SK-N-SH (cell line): Measurements from ENCODE around the gene ANAPC5. TPM values are rescaled to one million over a fixed set of nuclear protein-coding genes. Genes with fewer than 3 reads are reported as not detected.
"Not testable (repeated sequence)": the region's sequence is repeated elsewhere in the genome, so short reads cannot be mapped to it uniquely, and the experiment has no call there.

Experiments
- CTCF ChIA-PET: fragments of 300-600, 350-600 bp; formaldehyde crosslinking; extraction: SDS; loops from one replicate; lab custom pipeline; 2021; lab: Yijun Ruan, JAX
- POLR2A ChIA-PET: fragments of 350-600 bp; sonication (Branson Sonifier 250); formaldehyde crosslinking; extraction: SDS; loops from one replicate; lab custom pipeline; 2020; ENCODE audit warnings: antibody characterized with exemption, inconsistent platforms; lab: Yijun Ruan, JAX
- DNase-seq: peaks from one replicate; pipeline ENCODE4 v3.0.0; 2012
- H2AFZ ChIP-seq: fragments of 200-600 bp; sonication (generic); 2 replicates; pipeline ENCODE4 v1.8.1; 2016; ENCODE audit warnings: antibody characterized with exemption, mild to moderate bottlenecking, low read depth
- H3F3A ChIP-seq: fragments of 200-600 bp; sonication (generic); replicated peaks from 2 replicates; pipeline ENCODE3; 2016; ENCODE audit warnings: antibody characterized with exemption, mild to moderate bottlenecking; ENCODE audit not compliant: insufficient read depth
- H3K27ac ChIP-seq, 2 experiments: fragments of 200-500 bp in 1 of 2; fragments of 200-600 bp in 1 of 2; sonication (Bioruptor generic) in 1 of 2; sonication (generic), shearing (Covaris generic) in 1 of 2; 2 replicates each; pipeline versions ENCODE4 v1.5.1 to v1.6.1; 2014 to 2016; ENCODE audit warnings: low read depth in 2 of 2, inconsistent platforms in 1 of 2, low read length in 1 of 2, mild to moderate bottlenecking in 1 of 2, mixed read lengths in 1 of 2
- H3K27me3 ChIP-seq: fragments of 200-600 bp; sonication (generic), shearing (Covaris generic); 2 replicates; pipeline ENCODE4 v1.6.1; 2016; ENCODE audit warnings: mixed run types; ENCODE audit not compliant: insufficient read depth
- H3K36me3 ChIP-seq, 2 experiments: fragments of 200-500 bp in 1 of 2; fragments of 200-600 bp in 1 of 2; sonication (Bioruptor generic) in 1 of 2; sonication (generic) in 1 of 2; replicated peaks in 1 of 2; 2 replicates each; pipeline versions ENCODE3 to v1.5.1; 2014 to 2016; ENCODE audit warnings: low read length in 1 of 2, mild to moderate bottlenecking in 1 of 2; ENCODE audit not compliant: insufficient read depth in 2 of 2, control insufficient read depth in 1 of 2
- H3K4me1 ChIP-seq, 2 experiments: fragments of 200-500 bp in 1 of 2; fragments of 200-600 bp in 1 of 2; sonication (Bioruptor generic) in 1 of 2; sonication (generic), shearing (Covaris generic) in 1 of 2; 2 replicates each; pipeline versions ENCODE4 v1.5.1 to v1.6.1; 2014 to 2016; ENCODE audit warnings: low read depth in 1 of 2, low read length in 1 of 2, mixed run types in 1 of 2; ENCODE audit not compliant: insufficient read depth in 2 of 2, control insufficient read depth in 1 of 2
- H3K4me2 ChIP-seq: fragments of 200-600 bp; sonication (generic), shearing (Covaris generic); 2 replicates; pipeline ENCODE4 v1.6.1; 2017; ENCODE audit warnings: mixed run types
- H3K4me3 ChIP-seq, 2 experiments: fragments of 200-500 bp in 1 of 2; fragments of 200-600 bp in 1 of 2; sonication (Bioruptor generic) in 1 of 2; sonication (generic), shearing (Covaris generic) in 1 of 2; 2 replicates each; pipeline versions ENCODE4 v1.5.1 to v1.8.1; 2014 to 2016; ENCODE audit warnings: low read depth in 2 of 2, inconsistent platforms in 1 of 2, low read length in 1 of 2, mild to moderate bottlenecking in 1 of 2, mixed read lengths in 1 of 2, moderate library complexity in 1 of 2
- H3K79me2 ChIP-seq: fragments of 200-600 bp; sonication (generic); 2 replicates; pipeline ENCODE4 v1.8.1; 2017; ENCODE audit warnings: mild to moderate bottlenecking; ENCODE audit not compliant: insufficient read depth
- H3K9ac ChIP-seq: fragments of 200-600 bp; sonication (generic); 2 replicates; pipeline ENCODE4 v1.6.1; 2017; ENCODE audit warnings: mixed run types
- H3K9me2 ChIP-seq: fragments of 200-600 bp; sonication (generic); 2 replicates; pipeline ENCODE4 v1.6.1; 2017; ENCODE audit warnings: mixed run types
- H3K9me3 ChIP-seq: fragments of 200-600 bp; sonication (generic); 2 replicates; pipeline ENCODE4 v1.6.1; 2017; ENCODE audit warnings: mixed run types, mild to moderate bottlenecking, moderate library complexity
- H4K20me1 ChIP-seq: fragments of 200-600 bp; sonication (generic); 2 replicates; pipeline ENCODE4 v1.6.1; 2017; ENCODE audit warnings: mild to moderate bottlenecking, mixed run types; ENCODE audit not compliant: insufficient read depth
- CHD2 ChIP-seq: fragments of 150-350 bp; IDR thresholded peaks from 2 replicates; pipeline ENCODE4 v1.6.1; 2018; ENCODE audit warnings: low read length; ENCODE audit not compliant: partially characterized antibody
- ELF1 ChIP-seq: IDR thresholded peaks from 2 replicates; pipeline ENCODE4 v1.4.0; 2012
- EP300 ChIP-seq, 2 experiments: IDR thresholded peaks; 2 replicates each; pipeline versions ENCODE4 v1.4.0 to v1.6.1; 2012; ENCODE audit warnings: borderline replicate concordance in 1 of 2, low read depth in 1 of 2, low read length in 1 of 2
- FOXJ3 ChIP-seq: sonication (generic); formaldehyde crosslinking; IDR thresholded peaks from 2 replicates; pipeline ENCODE4 v1.5.1; 2020; ENCODE audit warnings: mild to moderate bottlenecking, missing genetic modification reagents
- GABPA ChIP-seq: IDR thresholded peaks from 2 replicates; pipeline ENCODE4 v1.4.0; 2012; ENCODE audit warnings: low read depth, mild to moderate bottlenecking
- GATA2 ChIP-seq: sonication (generic); formaldehyde crosslinking; IDR thresholded peaks from 2 replicates; pipeline ENCODE4 v1.5.0; 2020; ENCODE audit warnings: mild to moderate bottlenecking, missing genetic modification reagents
- JUND ChIP-seq: IDR thresholded peaks from 2 replicates; pipeline ENCODE4 v1.4.0; 2012
- MEF2A ChIP-seq: IDR thresholded peaks from 2 replicates; pipeline ENCODE4 v1.4.0; 2012; ENCODE audit warnings: low read depth, borderline replicate concordance
- NRF1 ChIP-seq: IDR thresholded peaks from 2 replicates; pipeline ENCODE4 v1.6.1; 2012; ENCODE audit warnings: low read depth, mild to moderate bottlenecking, low read length
- RCOR1 ChIP-seq: fragments of 150-350 bp; IDR thresholded peaks from 2 replicates; pipeline ENCODE4 v1.6.1; 2017; ENCODE audit warnings: antibody characterized with exemption, low read length
- RFX5 ChIP-seq: IDR thresholded peaks from 2 replicates; pipeline ENCODE4 v1.6.1; 2012; ENCODE audit warnings: mild to moderate bottlenecking, improper control_type of control experiment, low read length
- RXRA ChIP-seq: IDR thresholded peaks from 2 replicates; pipeline ENCODE4 v1.4.0; 2012; ENCODE audit warnings: low read depth, mild to moderate bottlenecking, borderline replicate concordance
- SIN3A ChIP-seq: IDR thresholded peaks from 2 replicates; pipeline ENCODE4 v1.6.1; 2012; ENCODE audit warnings: low read depth, mild to moderate bottlenecking, low read length, moderate library complexity, borderline replicate concordance
- TCF12 ChIP-seq: IDR thresholded peaks from 2 replicates; pipeline ENCODE4 v1.4.0; 2012
- WGBS: methylation state at CpG from one replicate; pipeline ENCODE4 v1.1.6; 2017; ENCODE audit warnings: low lambda C conversion rate; 5-methylcytosine and 5-hydroxymethylcytosine counted together
- polyA plus RNA-seq, 3 experiments: library from polyadenylated mRNA; depleted of rRNA; stranded (reverse); fragments of >200 nt; gene quantifications; 2 replicates each; pipeline ENCODE4 v1.2.3, GENCODE V29; 2012
- TF ChIP-seq, protein P1 (sequence below): IDR thresholded peaks from 2 replicates; pipeline ENCODE4 v1.4.0; 2012; ENCODE audit warnings: low read depth, borderline replicate concordance
- TF ChIP-seq, protein P2 (sequence below): fragments of 200-600 bp; sonication (generic); IDR thresholded peaks from 2 replicates; pipeline ENCODE4 v1.6.1; 2017; ENCODE audit warnings: antibody characterized with exemption, mild to moderate bottlenecking, moderate library complexity

ANAPC5 gene
- polyA plus RNA-seq, 1 of the 3 experiments (the other 2 are of a cell fraction), result 110 TPM

- TF ChIP-seq, protein P1, sequence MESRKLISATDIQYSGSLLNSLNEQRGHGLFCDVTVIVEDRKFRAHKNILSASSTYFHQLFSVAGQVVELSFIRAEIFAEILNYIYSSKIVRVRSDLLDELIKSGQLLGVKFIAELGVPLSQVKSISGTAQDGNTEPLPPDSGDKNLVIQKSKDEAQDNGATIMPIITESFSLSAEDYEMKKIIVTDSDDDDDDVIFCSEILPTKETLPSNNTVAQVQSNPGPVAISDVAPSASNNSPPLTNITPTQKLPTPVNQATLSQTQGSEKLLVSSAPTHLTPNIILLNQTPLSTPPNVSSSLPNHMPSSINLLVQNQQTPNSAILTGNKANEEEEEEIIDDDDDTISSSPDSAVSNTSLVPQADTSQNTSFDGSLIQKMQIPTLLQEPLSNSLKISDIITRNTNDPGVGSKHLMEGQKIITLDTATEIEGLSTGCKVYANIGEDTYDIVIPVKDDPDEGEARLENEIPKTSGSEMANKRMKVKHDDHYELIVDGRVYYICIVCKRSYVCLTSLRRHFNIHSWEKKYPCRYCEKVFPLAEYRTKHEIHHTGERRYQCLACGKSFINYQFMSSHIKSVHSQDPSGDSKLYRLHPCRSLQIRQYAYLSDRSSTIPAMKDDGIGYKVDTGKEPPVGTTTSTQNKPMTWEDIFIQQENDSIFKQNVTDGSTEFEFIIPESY, result no peak
- no peak for TF ChIP-seq TCF12
- no peak for TF ChIP-seq ELF1
- TF ChIP-seq, protein P2, sequence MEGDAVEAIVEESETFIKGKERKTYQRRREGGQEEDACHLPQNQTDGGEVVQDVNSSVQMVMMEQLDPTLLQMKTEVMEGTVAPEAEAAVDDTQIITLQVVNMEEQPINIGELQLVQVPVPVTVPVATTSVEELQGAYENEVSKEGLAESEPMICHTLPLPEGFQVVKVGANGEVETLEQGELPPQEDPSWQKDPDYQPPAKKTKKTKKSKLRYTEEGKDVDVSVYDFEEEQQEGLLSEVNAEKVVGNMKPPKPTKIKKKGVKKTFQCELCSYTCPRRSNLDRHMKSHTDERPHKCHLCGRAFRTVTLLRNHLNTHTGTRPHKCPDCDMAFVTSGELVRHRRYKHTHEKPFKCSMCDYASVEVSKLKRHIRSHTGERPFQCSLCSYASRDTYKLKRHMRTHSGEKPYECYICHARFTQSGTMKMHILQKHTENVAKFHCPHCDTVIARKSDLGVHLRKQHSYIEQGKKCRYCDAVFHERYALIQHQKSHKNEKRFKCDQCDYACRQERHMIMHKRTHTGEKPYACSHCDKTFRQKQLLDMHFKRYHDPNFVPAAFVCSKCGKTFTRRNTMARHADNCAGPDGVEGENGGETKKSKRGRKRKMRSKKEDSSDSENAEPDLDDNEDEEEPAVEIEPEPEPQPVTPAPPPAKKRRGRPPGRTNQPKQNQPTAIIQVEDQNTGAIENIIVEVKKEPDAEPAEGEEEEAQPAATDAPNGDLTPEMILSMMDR, result no peak
- no peak for TF ChIP-seq GATA2 (CRISPR knock-in tag)
- no peak for TF ChIP-seq RFX5
- TF ChIP-seq JUND, result no peak
- TF ChIP-seq, all 33 proteins: peak for 0
These were observed 52.0 kb downstream of the ANAPC5 start (continued) for GRCh38 chr12:121300083-121300819.

- Histone ChIP-seq H3K4me1 (peaks cover 3 to 8% of the 10 kb centered on the region in 2 experiments; a peak in 2 of 4 replicates), H3K36me3 (no peaks in the 10 kb centered on the region), H3K9me2 (no peaks in the 10 kb centered on the region), H3K27me3 (no peaks in the 10 kb centered on the region), H3K27ac (no peak overlapping the region), H3K79me2 (peaks cover 17% of the 10 kb centered on the region), H3F3A (peaks cover 11% of the 10 kb centered on the region), H2AFZ (no peak overlapping the region), H4K20me1 (no peaks in the 10 kb centered on the region), H3K4me3 (no peak overlapping the region), H3K4me2 (no peak overlapping the region), H3K9me3 (no peaks in the 10 kb centered on the region), H3K9ac (no peak overlapping the region)
- 99% methylated on average over 4 of the region's 4 CpGs for WGBS
- POLR2A ChIA-PET, result no interaction called here
- TF ChIP-seq RCOR1 (no peak), SIN3A (no peak), GABPA (no peak), NRF1 (no peak), CHD2 (no peak), EP300 (IDR thresholded peaks at IDR 0.05; ENCODE audit: borderline replicate concordance in 1 of 2, low read depth in 1 of 2, low read length in 1 of 2) (no peak), ELF1 (no peak), FOXJ3 (CRISPR knock-in tag) (no peak), RXRA (no peak), MEF2A (no peak)
- TF ChIP-seq, protein P2, result no peak
- CTCF ChIA-PET, result no interaction called here
- DNase-seq, result no peak
These were observed 52.5 kb downstream of the ANAPC5 start for GRCh38 chr12:121299662-121300061.

GRCh38 chr12:121298411-121298810 is 53.8 kb downstream of the ANAPC5 start:
- H3K9me3 ChIP-seq, H4K20me1 ChIP-seq, H3K4me3 ChIP-seq, H3K4me1 ChIP-seq, H3K36me3 ChIP-seq, H3K9ac ChIP-seq, CTCF ChIA-PET, H3K4me2 ChIP-seq, H3K9me2 ChIP-seq, H3K27me3 ChIP-seq, H2AFZ ChIP-seq, DNase-seq, H3K27ac ChIP-seq, POLR2A ChIA-PET: not testable (repeated sequence)
- WGBS, result 96% methylated on average over 12 of the region's 13 CpGs
- Histone ChIP-seq H3F3A (peaks cover 11% of the 10 kb centered on the region), H3K79me2 (peaks cover 26% of the 10 kb centered on the region)
